GM12892 (cell line): ENCODE results near the gene MLYCD. TPM values are rescaled to one million over a fixed set of nuclear protein-coding genes. Genes with fewer than 3 reads are reported as not detected.
A peak's percentile ranks its signal among the peaks of the same experiment; 100 is the strongest.

ENCODE experiments used
- DNase-seq: peaks from one replicate; pipeline ENCODE4 v3.0.0; 2011; ENCODE audit not compliant: insufficient read length
- FAIRE-seq: peaks from 2 replicates; lab custom pipeline; 2011; peaks lifted over from hg19 to GRCh38; lab: Jason Lieb, UNC
- POLR2A ChIP-seq: IDR thresholded peaks from 2 replicates; pipeline ENCODE4 v1.6.1; 2011; ENCODE audit warnings: low read depth, low read length, control low read depth
- POLR2AphosphoS5 ChIP-seq: IDR thresholded peaks from 2 replicates; pipeline ENCODE4 v1.6.1; 2011; ENCODE audit warnings: low read depth, low read length, control low read depth
- TAF1 ChIP-seq: IDR thresholded peaks from 2 replicates; pipeline ENCODE4 v1.6.1; 2011; ENCODE audit warnings: low read depth, mild to moderate bottlenecking, control low read depth, low read length, borderline replicate concordance
- polyA plus RNA-seq: library from polyadenylated mRNA; unstranded; fragments of >200 nt; gene quantifications from one replicate; pipeline ENCODE4 v1.2.1, GENCODE V29; 2012; ENCODE audit warnings: missing spikeins, inconsistent platforms; ENCODE audit not compliant: missing spikeins

The MLYCD gene
- polyA plus RNA-seq, result 1.9 TPM

GRCh38 chr16:83898463-83899271 is at the start of gene MLYCD:
Gene MLYCD (plus strand): TSS chr16:83899115. CDS start chr16:83899145, 30 bp downstream.
- FAIRE-seq, result peak; percentile 63
- peak; percentile 95 for DNase-seq
- peak; percentile 59; the same call in 1 of the 2 replicates for TF ChIP-seq POLR2A
- no peak for TF ChIP-seq POLR2AphosphoS5
- TF ChIP-seq TAF1, result no peak

GRCh38 chr16:83849421-83849820 is 49.5 kb upstream of the MLYCD start:
- TF ChIP-seq POLR2AphosphoS5 (no peak), POLR2A (no peak), TAF1 (no peak)
- no peak for DNase-seq
- FAIRE-seq, result no peak

GRCh38 chr16:83850947-83851346 is 48.0 kb upstream of the MLYCD start:
- FAIRE-seq, result no peak
- no peak for DNase-seq
- TF ChIP-seq POLR2A (no peak), POLR2AphosphoS5 (no peak), TAF1 (no peak)

GRCh38 chr16:83851473-83851872 is 47.4 kb upstream of the MLYCD start:
- no peak for FAIRE-seq

GRCh38 chr16:83852774-83853173 is 46.1 kb upstream of the MLYCD start:
- no peak for FAIRE-seq
- no peak for DNase-seq
- no peak for TF ChIP-seq TAF1
- TF ChIP-seq POLR2AphosphoS5, result no peak
- TF ChIP-seq POLR2A, result no peak

More at GRCh38 chr16:83851473-83851872, 47.4 kb upstream of the MLYCD start:
- no peak for DNase-seq
- TF ChIP-seq TAF1 (no peak), POLR2A (no peak), POLR2AphosphoS5 (no peak)

GRCh38 chr16:83853834-83854233 is 45.1 kb upstream of the MLYCD start:
- FAIRE-seq (no peak), DNase-seq (no peak)
- TF ChIP-seq TAF1 (no peak), POLR2AphosphoS5 (no peak), POLR2A (no peak)

GRCh38 chr16:83854420-83854819 is 44.5 kb upstream of the MLYCD start:
- TF ChIP-seq POLR2AphosphoS5 (no peak), POLR2A (no peak), TAF1 (no peak)
- no peak for DNase-seq
- no peak for FAIRE-seq

- DNase-seq, result no peak
- FAIRE-seq, result no peak
- TF ChIP-seq TAF1, result no peak
- no peak for TF ChIP-seq POLR2AphosphoS5
- TF ChIP-seq POLR2A, result no peak
Observed at GRCh38 chr16:83856792-83857191, 42.1 kb upstream of the MLYCD start.

- TF ChIP-seq POLR2AphosphoS5 (no peak), POLR2A (no peak)
- FAIRE-seq, result no peak
- no peak for DNase-seq
Observed at GRCh38 chr16:83859265-83859664, 39.6 kb upstream of the MLYCD start.

- FAIRE-seq (no peak), DNase-seq (no peak)
- TF ChIP-seq POLR2AphosphoS5 (no peak), POLR2A (no peak), TAF1 (no peak)
Observed at GRCh38 chr16:83862661-83863060, 36.3 kb upstream of the MLYCD start.

GRCh38 chr16:83863682-83864081 is 35.2 kb upstream of the MLYCD start:
- TF ChIP-seq POLR2AphosphoS5 (no peak), TAF1 (no peak), POLR2A (no peak)
- DNase-seq, result no peak
- FAIRE-seq, result no peak

- no peak for FAIRE-seq
- TF ChIP-seq POLR2AphosphoS5 (no peak), POLR2A (no peak), TAF1 (no peak)
- no peak for DNase-seq
Observed at GRCh38 chr16:83870830-83871229, 28.1 kb upstream of the MLYCD start.
